Fibroblast of peridontal ligament (primary cell): Measurements from ENCODE around the gene ADARB2.

Experiments used
- DNase-seq: peaks from one replicate; pipeline ENCODE4 v3.0.0-alpha.2; 2010; ENCODE audit errors: extremely low read depth

Gene ADARB2

GRCh38 chr10:1499359-1499957, 237.9 kb downstream of the ADARB2 start:
- DNase-seq, result no peak

GRCh38 chr10:1498746-1499358, 238.5 kb downstream of the ADARB2 start:
- no peak for DNase-seq

GRCh38 chr10:1495915-1496517, 241.3 kb downstream of the ADARB2 start:
- DNase-seq, result no peak

- DNase-seq, result no peak
Observed at GRCh38 chr10:1492641-1493040, 244.7 kb downstream of the ADARB2 start.

- DNase-seq, result no peak
Observed at GRCh38 chr10:1491901-1492300, 245.4 kb downstream of the ADARB2 start.

GRCh38 chr10:1489801-1490200, 247.5 kb downstream of the ADARB2 start:
- DNase-seq, result no peak

GRCh38 chr10:1488970-1489548, 248.3 kb downstream of the ADARB2 start:
- no peak for DNase-seq

- DNase-seq, result no peak
Observed at GRCh38 chr10:1486841-1487687, 250.3 kb downstream of the ADARB2 start.

- no peak for DNase-seq
Observed at GRCh38 chr10:1485357-1485756, 252.0 kb downstream of the ADARB2 start.

GRCh38 chr10:1483826-1484225, 253.5 kb downstream of the ADARB2 start:
- DNase-seq, result no peak

GRCh38 chr10:1483246-1483645, 254.1 kb downstream of the ADARB2 start:
- no peak for DNase-seq

GRCh38 chr10:1477578-1477977, 259.7 kb downstream of the ADARB2 start:
- no peak for DNase-seq

- DNase-seq, result no peak
Observed at GRCh38 chr10:1476455-1476803, 260.9 kb downstream of the ADARB2 start.

GRCh38 chr10:1475771-1476454, 261.4 kb downstream of the ADARB2 start:
- DNase-seq, result no peak

GRCh38 chr10:1475098-1475591, 262.2 kb downstream of the ADARB2 start:
- no peak for DNase-seq

- no peak for DNase-seq
Observed at GRCh38 chr10:1474376-1475097, 262.8 kb downstream of the ADARB2 start.

GRCh38 chr10:1473874-1474273, 263.5 kb downstream of the ADARB2 start:
- no peak for DNase-seq

- no peak for DNase-seq
Observed at GRCh38 chr10:1472178-1472958, 265.0 kb downstream of the ADARB2 start.

GRCh38 chr10:1468811-1469210, 268.5 kb downstream of the ADARB2 start:
- no peak for DNase-seq
